Measurements from ENCODE around the gene SYCP1.

DNA sequence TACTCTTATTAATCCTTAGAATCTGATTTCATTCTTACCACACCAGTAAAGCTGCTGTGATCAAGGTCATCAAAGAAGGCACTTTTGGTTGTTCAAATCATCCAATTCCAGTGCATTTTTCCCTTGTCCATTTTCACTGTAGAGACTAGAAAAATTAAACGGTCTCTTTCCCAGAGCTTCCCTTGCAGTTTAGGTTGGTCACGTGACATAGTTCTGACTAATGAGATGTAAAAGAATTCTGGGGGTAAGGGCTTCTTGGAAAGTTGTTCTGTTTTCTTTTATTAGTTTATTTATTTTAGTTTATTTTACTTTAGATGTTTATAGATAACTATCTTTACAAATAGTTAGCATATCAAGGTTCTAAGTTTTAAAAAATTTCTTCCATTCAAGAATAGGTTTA, 34.3 kb upstream of the SYCP1 start:
- TF ChIP-seq CTCF (IDR thresholded peaks at IDR 0.05), result no peak
- TF ChIP-seq POLR2A (IDR thresholded peaks at IDR 0.05), result no peak
- no peak for TF ChIP-seq EP300 (IDR thresholded peaks at IDR 0.05; ENCODE audit: low read depth)
- no peak for TF ChIP-seq POLR2AphosphoS5 (IDR thresholded peaks at IDR 0.05)

Measured in transverse colon (tissue), 4 donors.